Activated CD4-positive, alpha-beta T cell treated with anti-CD3 and anti-CD28 coated beads, Interleukin-2, amount 50 U/mL, for 24 hours (primary cell): ENCODE data around the gene ETNK1.

Experiments used
- DNase-seq, 2 donors: peaks; one replicate each; pipeline ENCODE4 v3.0.0-alpha.2; 2020; ENCODE audit warnings: low read depth in 1 of 2, low spot score in 1 of 2

ETNK1 gene

DNA sequence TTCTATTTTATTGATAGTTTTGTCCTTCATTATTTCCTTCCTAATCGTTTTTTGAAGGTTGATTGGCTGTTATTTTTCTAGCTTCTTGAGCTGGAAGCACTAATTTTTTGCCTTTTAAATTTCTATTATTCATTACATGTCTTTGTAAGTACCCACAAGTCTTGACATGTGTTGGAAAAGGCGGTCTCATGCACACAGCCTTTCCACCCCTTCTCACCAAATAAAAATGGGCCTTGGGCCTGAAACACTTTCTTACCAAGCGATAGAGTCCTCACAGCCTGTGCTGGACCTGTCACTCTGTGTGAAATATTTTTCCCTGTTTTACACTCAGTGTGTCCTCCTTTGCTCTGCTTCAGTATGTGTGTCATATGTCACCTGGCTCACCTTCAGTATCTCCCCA lies 9.9 kb downstream of the ETNK1 start:
- no peak for DNase-seq

DNA sequence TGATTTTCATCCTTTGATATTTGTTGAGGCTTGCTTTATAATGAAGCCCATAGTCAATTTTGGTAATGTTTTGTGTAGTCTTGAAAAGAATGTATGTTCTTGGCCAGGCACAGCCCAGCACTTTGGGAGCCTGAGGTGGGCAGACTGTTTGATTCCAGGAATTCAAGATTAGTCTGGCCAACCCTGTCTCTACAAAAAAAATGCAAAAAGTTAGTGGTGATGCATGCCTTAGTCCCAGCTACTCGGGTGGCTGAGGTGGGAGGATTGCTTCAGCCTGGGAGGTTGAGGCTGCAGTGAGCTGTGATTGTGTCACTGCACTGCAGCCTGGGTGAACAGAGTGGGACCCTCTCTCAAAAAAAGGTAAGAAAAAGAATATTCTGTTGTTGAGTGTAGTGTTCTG lies 10.8 kb downstream of the ETNK1 start:
- no peak for DNase-seq

DNA sequence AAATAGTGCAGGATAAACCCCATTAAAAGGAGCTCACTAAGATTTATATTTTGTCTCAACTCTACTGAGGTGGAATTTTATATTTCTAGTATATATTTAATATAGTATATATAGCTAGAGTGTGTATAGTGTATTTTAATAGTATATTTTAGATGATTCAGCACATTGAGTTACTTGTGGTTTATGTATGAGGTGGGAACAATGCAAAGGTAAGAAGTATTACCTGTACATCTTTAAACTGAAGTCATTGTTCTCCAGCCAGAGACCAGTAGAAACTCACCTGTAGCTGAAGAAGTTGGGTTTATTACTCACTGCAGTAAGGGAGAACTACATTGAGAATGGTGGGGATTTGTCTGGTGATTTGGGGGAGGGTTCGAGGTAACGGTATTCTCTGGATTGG lies 15.9 kb downstream of the ETNK1 start:
- DNase-seq: no peak

- DNase-seq: no peak
These were observed 16.5 kb downstream of the ETNK1 start for GRCh38 chr12:22641353-22642053.

DNA sequence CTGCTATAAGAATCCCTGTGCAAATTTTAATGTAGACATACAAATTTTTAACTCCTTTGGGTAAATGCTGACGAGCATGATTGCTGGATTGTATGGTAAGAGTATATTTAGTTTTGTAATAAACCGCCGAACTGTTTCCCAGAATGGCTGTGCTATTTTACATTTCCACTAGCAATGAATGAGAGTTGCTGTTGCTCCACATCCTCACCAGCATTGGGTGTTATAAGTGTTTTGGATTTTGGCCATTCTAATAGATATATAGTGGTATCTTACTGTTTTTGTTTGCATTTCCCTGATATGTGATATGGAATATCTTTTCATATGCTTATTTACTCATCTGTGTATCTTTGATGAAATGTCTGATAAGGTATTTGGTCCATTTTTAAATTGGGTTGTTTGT lies 23.7 kb downstream of the ETNK1 start:
- DNase-seq: no peak

GRCh38 chr12:22653075-22653474 lies 28.1 kb downstream of the ETNK1 start:
- no peak for DNase-seq

- no peak for DNase-seq
These were observed 28.8 kb downstream of the ETNK1 start for GRCh38 chr12:22653791-22654190.

- no peak for DNase-seq
These were observed 31.4 kb downstream of the ETNK1 start for GRCh38 chr12:22656376-22656775.

DNA sequence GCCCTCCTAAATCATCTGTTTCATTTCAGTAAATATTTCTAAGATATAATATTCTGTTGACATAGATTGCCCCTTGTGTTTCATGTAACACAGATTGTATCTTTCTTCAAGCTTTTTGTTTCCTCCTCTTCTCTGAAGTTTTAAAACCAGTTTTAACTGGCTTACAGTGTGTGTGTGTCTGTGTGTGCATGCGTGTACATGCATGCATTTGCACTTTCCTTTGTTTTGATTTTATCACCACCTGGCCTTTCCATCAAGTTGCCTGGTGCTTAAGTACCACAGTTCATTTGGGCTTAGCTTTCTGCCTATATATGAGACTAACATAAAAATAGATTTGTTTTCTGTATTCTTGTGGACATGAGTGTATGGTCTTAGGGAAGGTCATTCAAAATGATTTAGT lies 31.9 kb downstream of the ETNK1 start:
- DNase-seq: no peak

- no peak for DNase-seq
These were observed 32.6 kb downstream of the ETNK1 start for GRCh38 chr12:22657538-22657937.

- DNase-seq: peak in 1 of 2 donors; percentile 34
These were observed 33.2 kb downstream of the ETNK1 start for GRCh38 chr12:22658214-22658613.

DNA sequence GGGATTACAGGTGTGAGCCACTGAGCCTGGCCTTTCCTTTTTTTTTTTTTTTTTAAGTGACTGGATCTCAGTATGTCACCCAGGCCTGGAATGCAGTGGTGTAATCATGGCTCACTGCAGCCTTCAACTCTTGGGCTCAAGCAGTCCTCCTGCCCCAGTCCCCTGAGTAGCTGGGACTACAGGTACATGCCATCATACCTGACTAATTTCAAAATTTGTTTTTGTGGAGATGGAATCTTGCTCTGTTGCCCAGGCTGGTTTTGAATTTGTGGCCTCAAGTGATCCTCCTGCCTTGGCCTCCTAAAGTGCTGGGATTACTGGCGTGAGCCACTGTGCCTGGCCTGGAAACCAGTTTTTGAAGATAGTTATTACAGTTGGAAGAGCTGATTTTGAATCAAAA lies 37.4 kb downstream of the ETNK1 start:
- DNase-seq: no peak

- DNase-seq: no peak
These were observed 40.5 kb downstream of the ETNK1 start for GRCh38 chr12:22665476-22665875.

GRCh38 chr12:22667122-22667521 lies 42.2 kb downstream of the ETNK1 start:
- no peak for DNase-seq

DNA sequence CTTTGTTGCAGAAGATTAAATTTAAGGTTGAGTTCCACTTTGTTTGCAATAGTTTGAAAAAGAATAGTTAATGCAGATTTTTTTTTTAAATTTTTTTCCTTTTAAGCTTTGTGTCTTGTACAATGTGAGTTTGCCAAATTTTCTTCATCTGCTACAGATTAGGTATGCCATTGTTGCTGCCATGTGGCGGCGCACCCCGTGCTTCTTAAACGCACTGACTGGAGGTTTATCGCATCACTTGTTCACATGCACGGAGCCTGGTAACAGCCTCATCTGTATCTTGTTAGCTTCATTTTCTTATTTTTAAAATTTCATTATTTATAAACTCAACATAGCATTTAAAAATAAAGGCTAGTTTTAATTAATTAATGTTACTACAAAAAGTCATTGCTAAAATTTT lies 43.5 kb downstream of the ETNK1 start:
- no peak for DNase-seq

DNA sequence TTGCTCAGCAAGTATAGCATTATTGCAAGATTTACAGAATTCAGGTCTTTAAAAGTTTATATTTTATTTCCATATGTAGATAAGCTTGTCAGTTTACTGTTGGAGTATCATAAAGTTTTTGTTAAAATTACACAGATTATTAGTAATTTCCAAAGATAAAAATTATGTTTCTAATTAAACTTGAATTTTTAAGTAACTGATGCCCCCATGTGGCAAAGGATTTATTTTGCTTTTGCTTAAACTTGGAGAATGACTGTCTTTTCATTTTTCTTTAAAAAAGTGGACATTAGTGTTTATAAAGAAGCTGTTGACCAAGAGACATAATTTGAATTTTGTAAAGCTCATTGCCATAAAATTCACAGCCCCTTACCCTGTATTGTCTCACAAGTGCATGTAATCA lies 45.8 kb downstream of the ETNK1 start:
- no peak for DNase-seq

- DNase-seq: no peak
These were observed 48.0 kb downstream of the ETNK1 start for GRCh38 chr12:22672951-22673350.

DNA sequence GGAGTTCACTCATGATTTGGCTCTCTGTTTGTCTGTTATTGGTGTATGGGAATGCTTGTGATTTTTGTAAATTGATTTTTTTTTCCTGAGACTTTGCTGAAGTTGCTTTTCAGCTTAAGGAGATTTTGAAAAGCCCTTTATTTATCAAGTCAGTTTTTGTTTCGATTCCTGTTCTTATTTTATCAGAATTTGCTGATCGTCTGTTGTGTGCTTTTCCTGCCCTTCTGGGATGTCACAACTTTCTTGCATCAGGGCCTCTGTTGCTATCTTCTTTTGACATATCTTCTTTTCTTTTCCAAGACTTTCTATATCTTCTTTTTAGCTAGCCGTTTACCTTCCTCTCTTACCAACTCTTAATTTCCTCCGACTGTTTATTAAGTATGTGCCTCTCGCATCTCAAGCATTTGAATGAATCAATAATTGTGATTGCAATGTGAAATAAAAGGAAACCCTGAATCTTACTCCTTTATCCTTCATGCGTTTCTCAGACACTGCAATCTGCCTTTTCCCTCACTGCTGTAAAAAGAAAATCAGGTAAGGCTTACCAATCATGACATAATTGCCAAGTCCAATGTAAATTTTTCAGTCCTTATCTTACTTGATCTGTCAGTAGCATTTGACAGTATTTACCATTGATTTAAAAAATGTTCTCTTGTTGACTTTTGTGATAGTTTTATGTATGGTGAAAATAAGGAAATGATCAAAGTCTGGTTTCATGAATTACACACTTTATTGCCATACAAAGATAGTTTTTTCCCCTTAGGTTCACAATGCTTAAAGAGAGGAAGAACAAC lies 53.0 kb downstream of the ETNK1 start:
- DNase-seq: no peak

DNA sequence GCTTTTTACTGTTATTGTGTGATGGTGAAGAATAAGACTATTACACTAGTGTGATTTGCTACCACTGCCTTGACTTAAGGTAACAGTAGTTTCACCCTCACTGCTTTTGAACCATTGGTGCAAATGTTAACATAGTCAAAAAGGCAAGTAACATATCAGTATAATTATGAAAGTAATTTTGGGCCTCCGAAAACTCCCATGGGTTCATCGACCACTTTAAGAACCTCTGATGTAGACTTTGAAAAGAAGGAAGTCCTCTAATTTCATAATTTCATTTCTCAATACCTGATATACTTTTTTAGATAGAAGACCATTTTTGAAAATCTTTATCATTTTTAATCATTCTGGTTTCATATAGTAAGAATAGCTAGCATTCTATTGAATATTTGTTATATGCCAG lies 57.7 kb downstream of the ETNK1 start:
- no peak for DNase-seq

GRCh38 chr12:22683131-22683530 lies 58.2 kb downstream of the ETNK1 start:
- no peak for DNase-seq

DNA sequence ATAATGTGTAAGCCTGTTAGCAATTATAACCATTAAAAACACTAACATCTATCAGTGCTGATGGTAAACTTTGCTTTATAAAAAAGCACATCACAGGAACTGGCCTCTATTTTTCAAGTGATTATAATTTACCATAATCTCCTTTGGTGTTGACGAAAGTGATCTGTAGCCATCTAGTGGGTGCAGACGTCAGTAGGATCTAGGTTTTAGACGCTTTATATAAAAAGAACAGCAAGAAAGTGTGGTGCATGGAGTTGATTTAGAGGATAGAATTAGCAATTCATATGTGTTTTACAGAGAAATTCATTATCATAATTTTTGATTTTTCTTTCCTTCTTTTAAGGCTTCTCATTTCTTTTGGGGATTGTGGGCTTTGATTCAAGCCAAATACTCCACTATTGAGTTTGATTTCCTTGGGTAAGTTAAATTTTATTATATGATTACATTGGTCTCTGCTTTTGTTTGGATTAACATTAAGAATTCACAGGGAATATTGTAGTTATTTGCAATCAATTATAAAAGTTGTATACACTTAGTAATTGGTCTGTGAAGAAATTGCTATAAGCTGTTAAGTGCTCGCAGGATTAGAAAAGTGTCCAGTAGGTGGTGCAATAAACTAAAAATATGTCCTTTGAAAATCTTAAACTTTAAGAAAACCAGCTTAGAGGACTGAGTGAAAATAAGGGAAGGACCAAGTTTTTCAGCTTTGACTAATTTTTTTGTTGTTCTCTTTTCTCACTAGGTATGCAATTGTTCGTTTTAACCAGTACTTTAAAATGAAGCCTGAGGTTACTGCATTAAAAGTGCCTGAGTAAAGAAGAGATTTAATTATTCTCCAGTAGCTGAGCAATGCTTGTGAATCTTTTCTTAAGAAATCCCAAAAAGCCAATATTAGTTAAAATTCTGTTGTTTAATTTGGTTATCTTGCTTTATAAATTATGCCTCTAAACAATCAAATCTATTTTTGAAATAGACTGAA lies 59.5 kb downstream of the ETNK1 start:
- DNase-seq: peak in 1 of 2 donors; percentile 9

DNA sequence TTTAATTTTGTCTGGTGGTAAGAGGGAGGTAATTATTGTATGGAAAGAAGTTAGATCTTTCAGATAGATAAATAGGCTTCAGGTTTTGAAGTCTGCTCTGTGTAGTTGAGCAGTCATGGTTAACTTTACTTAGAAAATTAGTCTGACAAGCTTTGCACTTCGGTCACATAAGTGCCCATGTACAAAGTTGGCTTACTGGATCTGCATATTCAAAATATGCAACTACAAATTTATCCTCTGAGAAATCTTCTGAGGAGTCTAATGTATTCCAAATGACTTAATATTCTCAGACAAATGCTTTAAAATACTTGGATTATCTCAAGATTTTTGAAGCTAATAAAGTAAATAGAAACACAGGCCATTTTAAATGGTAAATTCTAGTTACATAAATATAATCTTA lies 61.2 kb downstream of the ETNK1 start:
- DNase-seq: no peak
